HUES64 (cell line): ENCODE results near the gene ZNF618.

Experiments
- H3K27ac ChIP-seq: 2 replicates; pipeline ENCODE4 v1.7.0; 2013; ENCODE audit warnings: low read depth, low read length, inconsistent platforms
- H3K27me3 ChIP-seq: 2 replicates; pipeline ENCODE4 v1.6.1; 2013; ENCODE audit warnings: mild to moderate bottlenecking, low read length; ENCODE audit not compliant: insufficient read depth
- H3K36me3 ChIP-seq: 2 replicates; pipeline ENCODE4 v1.6.1; 2013; ENCODE audit warnings: mild to moderate bottlenecking, low read length; ENCODE audit not compliant: insufficient read depth
- H3K4me1 ChIP-seq: 2 replicates; pipeline ENCODE4 v1.6.1; 2013; ENCODE audit warnings: mild to moderate bottlenecking, low read length, moderate library complexity; ENCODE audit not compliant: insufficient read depth
- H3K4me3 ChIP-seq: 2 replicates; pipeline ENCODE4 v1.5.1; 2013; ENCODE audit warnings: mild to moderate bottlenecking, low read length, moderate library complexity
- H3K9ac ChIP-seq: 2 replicates; pipeline ENCODE4 v1.6.1; 2013; ENCODE audit warnings: mild to moderate bottlenecking, low read depth, low read length
- H3K9me3 ChIP-seq: 2 replicates; pipeline ENCODE4 v1.6.1; 2013; ENCODE audit warnings: low read depth, low read length; ENCODE audit not compliant: insufficient read depth
- WGBS: fragments of 150-250, 120-280 bp; methylation state at CpG from one replicate; pipeline ENCODE4 v1.1.7; 2013; ENCODE audit warnings: missing lambda C conversion rate; 5-methylcytosine and 5-hydroxymethylcytosine counted together

ZNF618 gene

DNA sequence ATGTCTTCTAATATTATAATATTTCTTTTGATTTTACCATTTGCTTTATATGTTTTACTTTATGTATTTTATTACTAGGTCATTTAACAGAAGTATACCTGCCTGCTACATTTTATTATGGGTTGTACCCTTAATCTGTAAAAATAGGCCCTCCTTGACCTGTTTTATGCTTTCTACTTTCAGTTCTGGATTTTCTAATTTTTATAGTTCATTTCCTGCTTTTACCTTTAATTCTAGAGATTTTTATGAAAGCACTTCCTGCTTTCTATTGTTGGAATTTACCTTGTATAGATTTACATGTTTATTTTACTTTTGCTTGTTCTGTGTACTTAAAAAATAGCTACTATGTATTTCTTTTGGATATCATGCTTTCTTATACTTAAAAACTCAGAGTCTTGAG is 20.6 kb downstream of the ZNF618 start:
- H3K27ac ChIP-seq = no peak overlapping the region
- no peak overlapping the region for H3K9ac ChIP-seq
- H3K4me1 ChIP-seq = no peaks in the 10 kb centered on the region
- no peaks in the 10 kb centered on the region for H3K36me3 ChIP-seq
- H3K27me3 ChIP-seq = no peaks in the 10 kb centered on the region
- H3K4me3 ChIP-seq = no peak overlapping the region
- H3K9me3 ChIP-seq = no peaks in the 10 kb centered on the region; the same call in 1 of the 2 replicates

DNA sequence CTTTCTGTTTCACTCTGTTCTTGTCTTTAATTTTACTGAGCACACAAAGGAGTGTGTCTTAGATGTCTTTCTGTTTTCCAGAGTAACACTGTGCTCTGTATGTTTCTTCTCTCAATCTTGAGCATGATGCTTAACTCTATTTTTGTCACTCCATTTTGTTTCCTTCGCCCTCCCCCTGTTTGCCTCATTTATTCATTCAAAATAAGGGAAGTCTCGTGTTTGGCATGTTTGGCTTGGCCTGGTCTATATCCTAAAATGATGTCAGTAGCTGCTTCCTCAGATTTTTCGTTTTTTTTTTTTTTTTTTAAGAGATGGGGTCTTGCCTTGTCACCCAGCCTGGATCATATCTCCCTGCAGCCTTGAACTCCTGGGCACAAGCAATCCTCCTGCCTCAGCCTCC is 22.0 kb downstream of the ZNF618 start:
- Histone ChIP-seq H3K27me3 (no peaks in the 10 kb centered on the region), H3K9me3 (no peaks in the 10 kb centered on the region; the same call in 1 of the 2 replicates), H3K4me3 (no peak overlapping the region), H3K4me1 (no peaks in the 10 kb centered on the region), H3K36me3 (no peaks in the 10 kb centered on the region), H3K27ac (no peak overlapping the region), H3K9ac (no peak overlapping the region)
- 95% methylated on average over 3 of the region's 3 CpGs for WGBS

DNA sequence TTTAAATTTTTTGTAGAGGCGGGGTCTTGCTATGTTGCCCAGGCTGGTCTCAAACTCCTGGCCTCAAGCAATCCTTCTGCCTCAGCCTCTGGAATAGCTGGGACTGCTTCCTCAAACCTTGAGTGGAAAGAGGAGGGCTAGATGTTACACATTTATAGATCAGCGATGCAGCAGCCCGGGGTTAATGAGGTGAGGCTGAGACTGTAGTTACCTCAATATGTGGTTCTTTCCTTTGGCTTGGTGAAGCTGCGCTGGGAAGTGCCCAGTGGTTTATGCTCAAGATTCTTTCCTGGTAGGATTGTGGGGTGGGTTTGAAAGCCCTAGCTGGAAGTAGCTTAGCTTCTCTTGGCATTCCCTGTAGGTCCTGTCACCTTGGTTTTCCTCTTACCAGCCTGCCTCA is 22.5 kb downstream of the ZNF618 start:
- Histone ChIP-seq H3K27me3 (no peaks in the 10 kb centered on the region), H3K27ac (no peak overlapping the region), H3K9me3 (no peaks in the 10 kb centered on the region; the same call in 1 of the 2 replicates), H3K9ac (no peak overlapping the region), H3K4me3 (no peak overlapping the region), H3K4me1 (no peaks in the 10 kb centered on the region), H3K36me3 (no peaks in the 10 kb centered on the region)
- WGBS = 95% methylated on average over 4 of the region's 4 CpGs

DNA sequence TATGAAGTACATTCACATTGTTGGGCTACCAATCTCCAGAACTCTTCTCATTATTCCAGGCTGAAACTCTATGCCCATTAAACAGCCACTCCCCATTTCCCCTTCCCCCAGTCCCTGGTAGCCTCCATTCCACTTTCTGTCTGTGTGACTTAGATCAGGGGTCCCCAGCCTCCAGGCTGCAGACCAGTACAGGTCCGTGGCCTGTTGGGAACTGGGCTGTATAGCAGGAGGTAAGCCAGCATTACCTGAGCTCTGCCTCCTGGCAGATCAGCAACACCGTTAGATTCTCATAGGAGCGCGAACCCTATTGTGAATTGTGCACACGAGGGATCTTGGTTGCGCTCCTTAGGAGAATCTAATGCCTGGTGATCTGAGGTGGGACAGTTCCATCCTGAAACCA is 23.1 kb downstream of the ZNF618 start:
- H3K27me3 ChIP-seq = no peaks in the 10 kb centered on the region
- no peaks in the 10 kb centered on the region for H3K4me1 ChIP-seq
- no peaks in the 10 kb centered on the region; the same call in 1 of the 2 replicates for H3K9me3 ChIP-seq
- WGBS = 98% methylated on average over 6 of the region's 6 CpGs
- no peak overlapping the region for H3K9ac ChIP-seq
- H3K27ac ChIP-seq = no peak overlapping the region
- no peaks in the 10 kb centered on the region for H3K36me3 ChIP-seq
- no peak overlapping the region for H3K4me3 ChIP-seq

DNA sequence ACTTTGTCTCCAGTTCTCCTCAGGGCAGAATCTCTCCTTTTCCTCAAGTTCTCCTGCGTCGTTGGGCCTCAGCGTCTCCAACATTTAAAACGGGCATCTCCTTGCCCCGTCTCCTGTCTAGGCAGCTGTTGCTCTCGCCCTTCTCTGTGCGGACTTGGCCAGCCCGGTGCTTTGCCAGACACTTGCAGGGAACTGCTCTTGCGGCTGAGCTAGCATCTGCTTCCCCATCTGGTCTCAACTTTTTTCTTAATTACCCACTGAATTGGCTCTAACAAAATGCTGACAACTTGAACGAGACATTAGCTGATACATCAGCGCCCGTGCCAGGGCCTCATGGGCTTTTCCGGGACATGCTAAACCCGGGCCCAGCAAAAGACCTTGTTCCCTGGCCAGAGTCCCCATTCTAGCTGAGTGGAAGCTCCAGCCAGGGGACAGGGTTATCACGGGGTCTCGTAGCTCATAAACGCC is 25.1 kb downstream of the ZNF618 start:
- Histone ChIP-seq H3K9me3 (no peaks in the 10 kb centered on the region), H3K27me3 (no peaks in the 10 kb centered on the region), H3K4me3 (no peak overlapping the region), H3K4me1 (no peaks in the 10 kb centered on the region), H3K9ac (no peak overlapping the region), H3K27ac (no peak overlapping the region), H3K36me3 (no peaks in the 10 kb centered on the region)
- WGBS = 94% methylated on average over 17 of the region's 17 CpGs

DNA sequence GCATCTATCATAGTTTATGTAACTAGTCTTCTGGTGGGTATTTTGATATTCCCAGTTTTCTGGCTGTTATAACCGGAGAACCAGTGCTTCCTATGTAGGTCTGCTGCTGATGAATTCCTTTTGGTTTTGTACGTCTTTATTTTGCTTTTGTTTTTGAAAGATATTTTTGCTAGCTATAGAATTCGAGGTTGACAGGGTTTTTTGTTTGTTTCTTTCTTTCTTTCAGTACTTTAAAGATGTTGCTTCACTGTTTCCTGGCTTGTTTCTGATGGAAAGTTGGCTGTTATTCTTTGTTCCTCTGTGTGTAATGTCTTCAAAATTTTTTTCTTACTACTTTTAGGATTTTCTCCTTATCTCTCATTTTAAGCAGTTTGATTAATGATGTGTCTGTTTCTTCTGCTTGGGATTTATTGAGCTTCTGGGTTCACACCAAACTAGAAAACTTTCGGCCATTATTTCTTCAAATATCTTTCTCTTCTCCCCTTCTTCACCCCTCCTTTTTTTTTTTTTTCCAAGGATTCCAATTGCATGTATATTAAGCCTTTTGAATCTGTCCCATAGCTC is 27.5 kb downstream of the ZNF618 start:
- H3K4me3 ChIP-seq = no peak overlapping the region
- no peaks in the 10 kb centered on the region for H3K27me3 ChIP-seq
- no peaks in the 10 kb centered on the region for H3K36me3 ChIP-seq
- 90% methylated on average over 4 of the region's 4 CpGs for WGBS
- no peaks in the 10 kb centered on the region; the same call in 1 of the 2 replicates for H3K4me1 ChIP-seq
- H3K9me3 ChIP-seq = no peaks in the 10 kb centered on the region
- H3K9ac ChIP-seq = no peak overlapping the region
- no peak overlapping the region for H3K27ac ChIP-seq

DNA sequence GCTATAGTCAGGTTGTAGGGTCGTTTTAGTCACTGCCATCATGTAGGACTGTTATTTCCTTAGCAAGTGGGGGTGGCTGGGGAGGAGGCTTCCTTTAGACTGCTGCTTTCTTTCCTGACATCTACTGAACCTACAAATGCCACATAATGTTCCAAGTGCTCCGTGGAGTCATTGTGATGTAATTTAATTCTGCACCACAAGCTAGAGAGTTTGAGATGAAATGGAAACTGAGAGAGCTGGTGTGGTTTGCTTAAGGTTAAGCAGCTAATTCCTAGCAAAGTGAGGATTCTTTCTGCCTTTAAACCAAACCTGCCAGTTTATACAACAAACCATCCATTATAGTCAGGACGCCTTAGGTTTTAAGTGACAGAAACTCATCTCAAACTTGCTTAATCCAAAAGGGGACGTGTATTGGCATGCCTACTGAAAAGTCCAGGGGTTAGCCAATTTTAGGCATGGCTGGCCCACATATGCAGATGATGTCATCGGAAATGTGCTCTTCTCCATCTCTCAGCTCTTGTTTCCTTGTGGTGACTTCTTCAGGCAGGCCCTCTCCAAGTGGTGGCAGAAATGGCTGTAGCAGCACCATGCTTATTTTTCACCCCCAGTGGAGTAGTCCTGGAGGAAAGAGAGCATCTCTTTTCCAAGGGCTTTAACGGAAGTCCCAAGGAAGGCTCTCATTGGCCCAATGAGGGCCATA is 30.5 kb downstream of the ZNF618 start:
- H3K4me3 ChIP-seq = no peak overlapping the region
- no peak overlapping the region for H3K9ac ChIP-seq
- H3K36me3 ChIP-seq = no peaks in the 10 kb centered on the region
- no peaks in the 10 kb centered on the region; the same call in 1 of the 2 replicates for H3K4me1 ChIP-seq
- H3K27me3 ChIP-seq = no peaks in the 10 kb centered on the region
- 91% methylated on average over 6 of the region's 6 CpGs for WGBS
- H3K9me3 ChIP-seq = no peaks in the 10 kb centered on the region
- H3K27ac ChIP-seq = no peak overlapping the region

DNA sequence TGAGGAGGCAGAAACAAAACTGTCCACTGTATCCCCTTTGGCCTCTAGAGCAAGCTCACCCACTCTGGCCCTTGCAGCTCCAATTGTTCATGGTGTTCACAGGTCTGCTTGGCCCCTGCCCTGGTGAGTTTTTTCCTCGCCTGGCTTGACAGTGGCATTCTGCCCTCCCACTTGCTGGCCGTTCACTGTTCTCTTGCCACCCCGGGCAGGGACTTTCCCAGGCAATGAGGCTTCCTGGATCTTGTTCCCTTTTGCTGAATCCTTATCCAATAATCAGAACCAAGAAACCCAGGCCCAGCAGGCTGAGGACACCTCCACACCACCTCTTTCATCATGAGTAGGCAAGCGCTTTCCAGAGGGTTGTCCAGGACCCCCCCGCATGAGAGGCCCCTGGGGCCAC is 31.2 kb downstream of the ZNF618 start:
- no peaks in the 10 kb centered on the region for H3K27me3 ChIP-seq
- 85% methylated on average over 5 of the region's 5 CpGs for WGBS
- no peak overlapping the region for H3K27ac ChIP-seq

DNA sequence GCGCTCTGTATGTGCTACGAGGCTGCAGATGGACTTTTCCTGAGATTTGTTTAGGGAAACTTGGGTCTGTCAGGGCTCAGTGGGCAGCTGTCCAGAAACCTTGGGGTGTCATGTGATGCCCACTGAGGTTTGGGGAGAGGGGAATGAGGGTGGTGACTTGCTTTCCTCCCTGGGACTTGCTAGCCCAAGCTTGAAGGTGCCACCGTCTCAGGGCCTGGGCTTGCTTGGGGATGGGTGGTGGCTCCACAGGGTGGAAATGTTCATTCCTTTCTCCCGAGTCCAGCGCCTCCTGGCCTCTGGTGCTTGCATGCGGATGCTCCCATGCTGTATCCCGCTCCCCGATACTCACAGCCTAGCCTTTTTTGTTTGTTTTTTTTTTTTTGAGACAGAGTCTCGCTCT is 33.3 kb downstream of the ZNF618 start:
- H3K27me3 ChIP-seq = no peaks in the 10 kb centered on the region
- WGBS = 94% methylated on average over 9 of the region's 9 CpGs
- H3K9me3 ChIP-seq = no peaks in the 10 kb centered on the region
- H3K9ac ChIP-seq = no peak overlapping the region
- no peak overlapping the region for H3K4me3 ChIP-seq
- H3K36me3 ChIP-seq = no peaks in the 10 kb centered on the region
- H3K27ac ChIP-seq = no peak overlapping the region
- H3K4me1 ChIP-seq = peaks cover 5% of the 10 kb centered on the region

More for the DNA sequence above, 31.2 kb downstream of the ZNF618 start:
- peaks cover 5% of the 10 kb centered on the region for H3K4me1 ChIP-seq
- no peak overlapping the region for H3K9ac ChIP-seq
- no peaks in the 10 kb centered on the region for H3K36me3 ChIP-seq
- no peaks in the 10 kb centered on the region for H3K9me3 ChIP-seq
- H3K4me3 ChIP-seq = no peak overlapping the region

DNA sequence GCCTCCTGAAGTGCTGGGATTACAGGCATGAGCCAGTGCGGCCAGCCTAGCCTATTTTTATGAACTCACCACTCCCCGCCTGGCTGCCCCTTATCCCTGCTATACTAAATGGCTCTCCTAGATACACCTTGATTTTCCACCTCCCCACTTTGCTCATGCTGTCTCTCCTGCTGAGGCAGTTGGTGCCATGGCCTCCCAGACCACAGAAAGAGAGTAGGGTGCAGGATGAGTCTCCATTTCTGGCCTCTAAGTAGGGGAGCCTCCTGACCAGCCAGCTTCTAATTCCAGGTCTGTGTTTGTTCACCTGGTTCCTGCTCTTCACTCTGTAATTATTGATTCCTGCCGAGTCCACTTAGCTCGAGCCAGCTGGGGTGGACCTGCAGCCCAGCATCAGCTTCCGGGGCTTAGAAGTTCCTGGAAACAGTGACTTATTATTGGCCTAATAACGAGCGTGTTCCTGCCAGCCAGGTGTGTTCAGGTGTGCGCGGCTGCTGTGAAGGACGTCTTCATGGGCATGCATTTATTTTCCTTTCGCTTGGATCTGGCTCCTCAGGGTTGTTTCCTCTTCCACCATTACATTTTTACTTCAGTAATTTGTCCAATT is 34.0 kb downstream of the ZNF618 start:
- Histone ChIP-seq H3K4me1 (peaks cover 5% of the 10 kb centered on the region), H3K9me3 (no peaks in the 10 kb centered on the region), H3K27me3 (no peaks in the 10 kb centered on the region), H3K27ac (no peak overlapping the region), H3K9ac (no peak overlapping the region), H3K4me3 (no peak overlapping the region), H3K36me3 (no peaks in the 10 kb centered on the region)
- 92% methylated on average over 11 of the region's 11 CpGs for WGBS

DNA sequence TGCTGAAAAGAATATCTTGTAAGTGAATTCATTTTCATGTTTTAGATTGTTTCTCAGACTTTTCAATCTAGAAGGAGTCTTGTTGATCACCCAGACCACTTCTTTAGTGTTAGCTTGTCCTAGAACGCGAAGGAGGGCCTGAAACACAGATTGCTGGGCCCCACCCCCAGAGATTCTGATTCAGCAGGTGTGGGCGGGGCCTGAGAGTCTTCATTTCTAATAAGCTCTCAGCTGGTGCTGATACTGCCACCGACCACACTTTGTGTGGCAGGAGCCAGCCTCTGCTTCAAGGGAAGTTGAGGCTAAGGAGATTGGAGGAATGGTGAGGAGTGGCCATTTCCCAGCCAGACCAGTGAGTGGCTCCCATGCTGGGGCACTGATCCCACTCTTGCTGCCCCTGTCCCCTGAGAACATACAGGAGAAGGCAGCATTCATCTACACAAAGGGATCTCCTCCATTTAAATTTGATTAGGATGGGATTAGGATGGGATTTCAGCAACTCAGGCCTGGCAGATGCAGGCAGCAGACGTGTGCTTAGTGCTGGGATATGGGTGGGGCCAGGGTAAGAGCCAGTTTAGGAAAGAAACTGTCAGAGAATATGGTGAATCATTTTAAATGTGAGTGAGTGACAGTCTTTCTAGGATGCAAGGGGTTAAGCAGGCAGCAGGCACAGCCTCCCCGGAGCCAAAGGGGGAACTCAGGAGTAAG is 35.9 kb downstream of the ZNF618 start:
- H3K27me3 ChIP-seq = no peaks in the 10 kb centered on the region
- H3K4me3 ChIP-seq = no peak overlapping the region
- no peaks in the 10 kb centered on the region for H3K36me3 ChIP-seq
- H3K9ac ChIP-seq = no peak overlapping the region
- H3K9me3 ChIP-seq = no peaks in the 10 kb centered on the region
- H3K4me1 ChIP-seq = peaks cover 5% of the 10 kb centered on the region; the same call in 1 of the 2 replicates
- no peak overlapping the region for H3K27ac ChIP-seq
- 82% methylated on average over 6 of the region's 6 CpGs for WGBS
